ENCODE results near the gene VMP1.
"Not testable (repeated sequence)": the region's sequence is repeated elsewhere in the genome, so short reads cannot be mapped to it uniquely, and the experiment has no call there.

Gene VMP1

DNA sequence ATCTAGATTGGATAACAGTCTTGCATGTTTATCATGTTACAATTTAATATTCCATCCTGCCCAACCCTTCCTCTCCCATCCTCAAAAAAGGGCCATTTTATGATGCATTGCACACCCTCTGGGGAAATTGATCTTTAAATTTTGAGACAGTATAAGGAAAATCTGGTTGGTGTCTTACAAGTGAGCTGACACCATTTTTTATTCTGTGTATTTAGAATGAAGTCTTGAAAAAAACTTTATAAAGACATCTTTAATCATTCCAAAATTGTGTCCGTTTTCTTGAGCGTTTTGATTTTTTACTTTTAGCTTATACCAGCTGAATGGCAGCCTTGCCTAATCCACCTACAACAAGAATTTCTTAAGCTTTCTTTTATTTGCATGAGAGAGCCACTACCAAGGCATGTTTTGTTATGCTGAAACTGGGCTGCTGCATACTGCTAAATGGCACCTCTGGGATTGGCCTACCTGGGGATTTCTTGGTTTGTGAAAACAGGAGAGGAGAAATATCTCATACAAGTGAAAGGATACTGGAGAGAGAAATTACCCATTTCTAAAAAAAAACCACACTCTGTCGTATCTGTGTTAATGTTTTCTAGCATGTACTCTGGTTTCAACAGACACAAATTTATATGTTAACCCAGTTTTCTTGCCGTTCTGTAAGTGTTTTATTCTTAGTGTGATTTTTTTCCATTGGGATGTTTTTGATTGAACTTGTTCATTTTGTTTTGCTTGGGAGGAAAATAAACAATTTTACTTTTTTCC is 133.1 kb downstream of the VMP1 start:
- DNase-seq (ENCODE audit: extremely low read depth, low read depth), result no peak
- no peak for TF ChIP-seq CTCF (IDR thresholded peaks at IDR 0.05; ENCODE audit: low read depth, low read length, missing control alignments)
- peak overlapping the region; percentile 89 for H3K4me3 ChIP-seq (replicated peaks; ENCODE audit: low read depth, low read length)

GRCh38 chr17:59841091-59841881 is 133.8 kb downstream of the VMP1 start:
- peak overlapping the region; percentile 89 for H3K4me3 ChIP-seq (replicated peaks; ENCODE audit: low read depth, low read length)
- not testable (repeated sequence) for DNase-seq (ENCODE audit: extremely low read depth, low read depth)

DNA sequence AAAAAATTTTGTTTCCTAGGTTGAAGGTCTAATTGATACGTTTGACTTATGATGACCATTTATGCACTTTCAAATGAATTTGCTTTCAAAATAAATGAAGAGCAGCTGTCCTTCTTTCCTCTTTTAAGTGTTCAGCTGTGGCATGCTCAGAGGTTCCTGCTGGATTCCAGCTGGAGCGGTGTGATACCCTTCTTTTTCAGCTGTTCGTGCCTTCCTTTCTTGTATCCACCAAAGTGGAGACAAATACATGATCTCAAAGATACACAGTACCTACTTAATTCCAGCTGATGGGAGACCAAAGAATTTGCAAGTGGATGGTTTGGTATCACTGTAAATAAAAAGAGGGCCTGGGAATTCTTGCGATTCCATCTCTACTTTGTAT is 134.4 kb downstream of the VMP1 start:
- not testable (repeated sequence) for DNase-seq (ENCODE audit: extremely low read depth, low read depth)
- peak overlapping the region; percentile 89 for H3K4me3 ChIP-seq (replicated peaks; ENCODE audit: low read depth, low read length)

- TF ChIP-seq CTCF (IDR thresholded peaks at IDR 0.05; ENCODE audit: low read depth, low read length, missing control alignments), result no peak
- peak; percentile 89 for DNase-seq (ENCODE audit: extremely low read depth, low read depth)
- no peak overlapping the region for H3K4me3 ChIP-seq (replicated peaks; ENCODE audit: low read depth, low read length)
These were observed 135.6 kb downstream of the VMP1 start for GRCh38 chr17:59842901-59843652.

DNA sequence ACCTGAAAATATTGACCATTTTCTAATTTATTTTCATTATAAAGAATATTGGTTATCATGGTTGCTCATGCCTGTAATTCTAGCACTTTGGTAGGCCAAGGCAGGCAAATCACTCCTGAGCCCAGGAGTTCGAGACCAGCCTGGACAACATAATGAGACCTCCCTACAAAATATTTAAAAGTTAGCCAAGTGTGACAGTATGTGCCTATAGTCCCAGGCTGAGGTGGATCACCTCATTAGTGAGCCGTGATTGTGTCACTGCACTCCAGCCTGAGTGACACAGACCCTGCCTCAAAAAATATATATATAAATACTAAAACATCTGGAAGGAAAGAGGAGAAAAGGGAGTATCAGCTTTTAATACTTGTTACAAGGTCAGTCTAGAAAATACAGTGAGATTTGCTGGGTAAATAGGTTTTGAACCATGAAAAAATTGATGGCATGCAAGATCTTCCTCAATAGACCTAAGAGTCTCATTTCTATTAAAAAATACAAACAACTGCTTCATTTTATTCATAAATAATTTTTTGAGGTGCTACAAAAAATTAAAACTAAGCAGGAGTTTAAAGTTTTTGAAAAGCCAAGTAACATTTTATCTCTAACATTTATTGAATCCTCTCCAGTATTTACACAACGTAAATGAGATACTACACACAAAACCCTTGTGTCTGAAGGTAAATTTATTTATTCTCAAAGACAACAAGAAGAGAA is 137.6 kb downstream of the VMP1 start:
- TF ChIP-seq CTCF (IDR thresholded peaks at IDR 0.05; ENCODE audit: low read depth, low read length, missing control alignments), result no peak
- H3K4me3 ChIP-seq (replicated peaks; ENCODE audit: low read depth, low read length), result no peak overlapping the region
- DNase-seq (ENCODE audit: extremely low read depth, low read depth), result no peak

DNA sequence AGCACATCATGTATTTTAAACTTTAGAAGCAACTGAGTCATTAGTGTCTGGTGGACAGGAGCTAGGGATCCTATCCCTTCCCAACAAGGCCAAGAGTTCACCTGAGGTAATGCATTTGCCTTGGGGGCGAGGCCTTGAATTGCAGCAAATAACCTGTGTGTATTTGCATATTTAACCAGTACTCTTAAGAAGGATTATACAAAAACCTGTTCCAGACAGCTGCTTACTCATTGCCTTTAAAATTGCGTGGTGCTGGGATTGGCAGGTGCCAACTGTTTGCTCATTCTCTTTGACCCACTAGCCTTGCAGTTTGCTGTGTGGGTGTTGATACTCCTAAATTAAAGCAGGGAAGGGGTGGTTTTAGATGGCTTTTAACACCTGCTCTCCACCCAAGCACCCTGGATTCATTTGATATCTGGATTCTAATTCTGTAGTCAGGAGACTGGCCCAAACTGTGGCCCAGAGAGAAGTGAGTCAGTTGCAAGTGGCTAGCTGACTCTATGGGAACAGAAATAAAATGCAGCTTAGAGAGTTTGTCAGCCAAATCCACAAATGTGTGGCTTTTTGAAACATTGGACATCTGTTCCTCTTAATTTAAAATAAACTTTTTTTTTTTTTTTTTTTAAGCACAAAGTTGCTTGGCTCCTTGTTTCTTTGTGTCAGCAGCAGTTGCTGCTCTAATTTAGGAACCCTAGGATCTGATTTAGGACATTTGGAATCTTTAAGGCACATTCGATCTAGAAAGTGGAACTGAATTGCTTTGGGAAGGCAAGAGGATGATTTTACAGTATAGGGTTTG is 138.3 kb downstream of the VMP1 start:
- DNase-seq (ENCODE audit: extremely low read depth, low read depth), result no peak
- TF ChIP-seq CTCF (IDR thresholded peaks at IDR 0.05; ENCODE audit: low read depth, low read length, missing control alignments), result no peak
- H3K4me3 ChIP-seq (replicated peaks; ENCODE audit: low read depth, low read length), result no peak overlapping the region
